ENCODE measurements around the gene ALDH1A1.

DNA sequence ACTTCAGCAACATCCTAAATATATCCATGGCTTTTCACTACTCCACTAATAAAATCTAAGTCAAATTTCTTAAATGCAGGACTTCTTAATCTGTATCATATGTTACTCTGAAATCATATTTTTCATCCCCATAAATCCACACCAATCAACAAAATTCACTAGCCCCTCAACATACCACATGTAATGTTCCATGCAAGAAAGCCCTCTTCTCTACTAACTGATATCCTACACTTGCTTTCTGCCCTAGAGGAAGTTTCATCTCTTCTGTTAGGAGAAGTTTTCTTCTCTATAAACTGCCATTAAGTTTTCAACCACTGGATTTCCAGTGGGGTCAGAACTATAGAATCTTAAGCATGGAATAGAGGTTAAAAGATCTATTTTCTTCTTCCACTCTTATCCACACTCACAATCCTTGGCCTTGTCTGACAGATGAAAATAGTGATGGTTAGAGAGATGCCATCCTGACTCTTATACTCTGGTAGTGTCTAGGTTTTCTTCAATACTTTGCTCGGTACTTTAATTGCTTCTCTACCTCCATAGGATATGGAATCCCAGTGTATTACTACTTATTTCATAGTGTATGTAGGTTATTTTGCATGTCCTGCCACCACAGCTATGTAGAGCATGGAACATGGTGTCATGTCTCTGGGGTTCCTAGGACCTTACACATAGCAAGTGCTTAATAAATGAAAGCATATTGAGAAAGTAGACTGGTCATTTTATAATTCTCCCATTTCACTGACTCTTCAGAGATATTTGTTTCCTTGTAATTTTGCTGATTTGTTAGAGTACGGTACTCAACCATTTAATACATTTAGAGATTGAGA, 48.4 kb downstream of the ALDH1A1 start:
- TF ChIP-seq FOXP2 (optimal IDR thresholded peaks at IDR 0.05; ENCODE audit: borderline replicate concordance, extremely low read depth, extremely low read length, insufficient read depth) = no peak
- no peak for TF ChIP-seq SIN3A (IDR thresholded peaks at IDR 0.05; ENCODE audit: borderline replicate concordance, insufficient read depth, low read length)
- TF ChIP-seq, protein P1, sequence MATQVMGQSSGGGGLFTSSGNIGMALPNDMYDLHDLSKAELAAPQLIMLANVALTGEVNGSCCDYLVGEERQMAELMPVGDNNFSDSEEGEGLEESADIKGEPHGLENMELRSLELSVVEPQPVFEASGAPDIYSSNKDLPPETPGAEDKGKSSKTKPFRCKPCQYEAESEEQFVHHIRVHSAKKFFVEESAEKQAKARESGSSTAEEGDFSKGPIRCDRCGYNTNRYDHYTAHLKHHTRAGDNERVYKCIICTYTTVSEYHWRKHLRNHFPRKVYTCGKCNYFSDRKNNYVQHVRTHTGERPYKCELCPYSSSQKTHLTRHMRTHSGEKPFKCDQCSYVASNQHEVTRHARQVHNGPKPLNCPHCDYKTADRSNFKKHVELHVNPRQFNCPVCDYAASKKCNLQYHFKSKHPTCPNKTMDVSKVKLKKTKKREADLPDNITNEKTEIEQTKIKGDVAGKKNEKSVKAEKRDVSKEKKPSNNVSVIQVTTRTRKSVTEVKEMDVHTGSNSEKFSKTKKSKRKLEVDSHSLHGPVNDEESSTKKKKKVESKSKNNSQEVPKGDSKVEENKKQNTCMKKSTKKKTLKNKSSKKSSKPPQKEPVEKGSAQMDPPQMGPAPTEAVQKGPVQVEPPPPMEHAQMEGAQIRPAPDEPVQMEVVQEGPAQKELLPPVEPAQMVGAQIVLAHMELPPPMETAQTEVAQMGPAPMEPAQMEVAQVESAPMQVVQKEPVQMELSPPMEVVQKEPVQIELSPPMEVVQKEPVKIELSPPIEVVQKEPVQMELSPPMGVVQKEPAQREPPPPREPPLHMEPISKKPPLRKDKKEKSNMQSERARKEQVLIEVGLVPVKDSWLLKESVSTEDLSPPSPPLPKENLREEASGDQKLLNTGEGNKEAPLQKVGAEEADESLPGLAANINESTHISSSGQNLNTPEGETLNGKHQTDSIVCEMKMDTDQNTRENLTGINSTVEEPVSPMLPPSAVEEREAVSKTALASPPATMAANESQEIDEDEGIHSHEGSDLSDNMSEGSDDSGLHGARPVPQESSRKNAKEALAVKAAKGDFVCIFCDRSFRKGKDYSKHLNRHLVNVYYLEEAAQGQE (IDR thresholded peaks at IDR 0.05; ENCODE audit: insufficient read depth in 1 of 2, low read depth in 2 of 2, low read length in 2 of 2) = no peak
